A549 treated with AZD2906 at 1 μM for 4 hours (cell line): ENCODE results near the gene SLC35D2. TPM values are rescaled to one million over a fixed set of nuclear protein-coding genes. Genes with fewer than 3 reads are reported as not detected.

Source experiments
- total RNA-seq: library from RNA; stranded (reverse); fragments of 200-300 nt; extraction: Qiagen RNA extraction; gene quantifications from 5 replicates; pipeline ENCODE4 v1.2.3, GENCODE V29; 2022

SLC35D2 gene
- total RNA-seq: 16.0 to 22.3 TPM (median 21.0 TPM) in 5 replicates

GRCh38 chr9:96383165-96383942, at the start of gene SLC35D2:
TSS of gene SLC35D2 (minus strand) at chr9:96383711. CDS start at chr9:96383634, 77 bp downstream.

GRCh38 chr9:96418083-96418919, 34.8 kb upstream of the SLC35D2 start, which contains the start of gene ZNF367:
TSS of gene ZNF367 (minus strand) at chr9:96418370. CDS start at chr9:96418032, 338 bp downstream.

GRCh38 chr9:96302021-96302420, 81.5 kb downstream of the SLC35D2 start, which contains the start of gene HSD17B3:
TSS of gene HSD17B3 (minus strand) at chr9:96302176. CDS start at chr9:96302104, 72 bp downstream.

Other genes with a start within 250 kb of the SLC35D2 start
- gene HSD17B3, start 81.5 kb downstream of the SLC35D2 start, total RNA-seq: 0.09 to 0.22 TPM (median 0.18 TPM) in 3 of 5 replicates, not detected in the others
- 5.3 to 6.2 TPM (median 5.6 TPM) in 5 replicates for gene ZNF367, start 34.7 kb upstream of the SLC35D2 start, total RNA-seq
- gene HABP4, start 66.5 kb upstream of the SLC35D2 start, total RNA-seq: 14.9 to 16.1 TPM (median 15.8 TPM) in 5 replicates
- gene CDC14B, start 236.1 kb upstream of the SLC35D2 start, total RNA-seq: 12.6 to 14.8 TPM (median 13.4 TPM) in 5 replicates